Measurements from ENCODE around the gene ABITRAM. TPM values are rescaled to one million over a fixed set of nuclear protein-coding genes. Genes with fewer than 3 reads are reported as not detected.
"Not testable (repeated sequence)": the region's sequence is repeated elsewhere in the genome, so short reads cannot be mapped to it uniquely, and the experiment has no call there.

Gene ABITRAM
- total and polyA plus RNA-seq, 2 donors from 2014 or later = 11.7 to 13.6 TPM

DNA sequence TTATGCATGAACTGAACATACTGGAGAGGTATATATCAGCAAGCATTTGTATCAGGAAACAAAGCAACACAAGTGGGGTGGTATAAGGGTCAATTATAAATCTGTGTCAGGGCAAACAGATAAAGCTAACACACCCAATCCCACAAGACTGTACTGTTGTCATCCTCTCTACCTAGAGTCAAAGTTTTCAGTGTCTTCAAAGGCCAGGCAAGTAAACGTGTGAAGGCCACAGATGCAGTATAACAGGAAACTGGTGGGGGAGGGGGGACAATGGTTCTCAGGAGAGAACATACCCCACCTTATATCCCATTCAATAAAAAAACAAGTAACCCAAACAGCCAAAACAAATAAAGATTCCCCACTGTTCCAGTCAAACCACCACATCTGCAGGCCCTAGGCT is 22.4 kb upstream of the ABITRAM start:
- Histone ChIP-seq H3K4me1 (ENCODE audit: control insufficient read depth in 2 of 3, insufficient read depth in 2 of 3, low read depth in 1 of 3, low read length in 3 of 3) (no peaks in the 10 kb centered on the region), H3K36me3 (ENCODE audit: control insufficient read depth in 2 of 3, insufficient read depth in 3 of 3, low read length in 3 of 3) (peaks cover 8 to 45% (median 19%) of the 10 kb centered on the region in 3 donors), H3K27ac (ENCODE audit: low read depth in 2 of 2, low read length in 2 of 2) (no peak overlapping the region), H3K9me3 (ENCODE audit: control insufficient read depth in 2 of 3, insufficient read depth in 1 of 3, low read length in 3 of 3) (no peaks in the 10 kb centered on the region), H3K9ac (ENCODE audit: low read length in 3 of 3) (no peak overlapping the region), H3K4me3 (ENCODE audit: low read length in 3 of 3) (no peak overlapping the region), H3K27me3 (ENCODE audit: control insufficient read depth, insufficient read depth, low read length) (no peaks in the 10 kb centered on the region)
- intact Hi-C loops (cut with DNase I) = no loop called here
- FAIRE-seq (no peak), DNase-seq (no peak)
- TF ChIP-seq, protein P1, sequence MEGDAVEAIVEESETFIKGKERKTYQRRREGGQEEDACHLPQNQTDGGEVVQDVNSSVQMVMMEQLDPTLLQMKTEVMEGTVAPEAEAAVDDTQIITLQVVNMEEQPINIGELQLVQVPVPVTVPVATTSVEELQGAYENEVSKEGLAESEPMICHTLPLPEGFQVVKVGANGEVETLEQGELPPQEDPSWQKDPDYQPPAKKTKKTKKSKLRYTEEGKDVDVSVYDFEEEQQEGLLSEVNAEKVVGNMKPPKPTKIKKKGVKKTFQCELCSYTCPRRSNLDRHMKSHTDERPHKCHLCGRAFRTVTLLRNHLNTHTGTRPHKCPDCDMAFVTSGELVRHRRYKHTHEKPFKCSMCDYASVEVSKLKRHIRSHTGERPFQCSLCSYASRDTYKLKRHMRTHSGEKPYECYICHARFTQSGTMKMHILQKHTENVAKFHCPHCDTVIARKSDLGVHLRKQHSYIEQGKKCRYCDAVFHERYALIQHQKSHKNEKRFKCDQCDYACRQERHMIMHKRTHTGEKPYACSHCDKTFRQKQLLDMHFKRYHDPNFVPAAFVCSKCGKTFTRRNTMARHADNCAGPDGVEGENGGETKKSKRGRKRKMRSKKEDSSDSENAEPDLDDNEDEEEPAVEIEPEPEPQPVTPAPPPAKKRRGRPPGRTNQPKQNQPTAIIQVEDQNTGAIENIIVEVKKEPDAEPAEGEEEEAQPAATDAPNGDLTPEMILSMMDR (IDR thresholded peaks at IDR 0.05; ENCODE audit: borderline replicate concordance, extremely low read depth, insufficient read depth) = no peak

DNA sequence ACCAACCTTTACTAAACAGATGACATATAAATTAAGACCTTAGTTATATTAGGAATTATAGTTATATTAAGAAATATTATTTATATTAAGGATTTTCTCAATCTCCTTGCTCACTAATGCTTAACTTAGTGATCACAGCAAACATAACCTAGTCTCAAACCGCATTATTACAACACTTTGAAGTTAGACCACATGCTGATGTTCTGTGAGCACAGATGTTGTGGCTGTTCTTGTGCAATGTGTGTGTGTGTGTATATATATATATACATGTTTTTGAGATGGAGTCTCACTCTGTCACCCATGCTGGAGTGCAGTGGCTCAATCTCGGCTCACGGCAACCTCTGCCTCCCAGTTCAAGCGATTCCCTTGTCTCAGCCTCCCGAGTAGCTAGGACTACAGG is 20.8 kb upstream of the ABITRAM start:
- Histone ChIP-seq H3K27me3 (ENCODE audit: control insufficient read depth, insufficient read depth, low read length) (no peaks in the 10 kb centered on the region), H3K9me3 (ENCODE audit: control insufficient read depth in 2 of 3, insufficient read depth in 1 of 3, low read length in 3 of 3) (no peaks in the 10 kb centered on the region), H3K36me3 (ENCODE audit: control insufficient read depth in 2 of 3, insufficient read depth in 3 of 3, low read length in 3 of 3) (peaks cover 8 to 36% (median 26%) of the 10 kb centered on the region in 3 donors), H3K4me3 (ENCODE audit: low read length in 3 of 3) (no peak overlapping the region), H3K9ac (ENCODE audit: low read length in 3 of 3) (no peak overlapping the region), H3K4me1 (ENCODE audit: control insufficient read depth in 2 of 3, insufficient read depth in 2 of 3, low read depth in 1 of 3, low read length in 3 of 3) (no peaks in the 10 kb centered on the region), H3K27ac (ENCODE audit: low read depth in 2 of 2, low read length in 2 of 2) (no peak overlapping the region)
- FAIRE-seq = no peak
- no peak for DNase-seq
- TF ChIP-seq, protein P1 (IDR thresholded peaks at IDR 0.05; ENCODE audit: borderline replicate concordance, extremely low read depth, insufficient read depth) = no peak
- intact Hi-C loops (cut with DNase I) = no loop called here

DNA sequence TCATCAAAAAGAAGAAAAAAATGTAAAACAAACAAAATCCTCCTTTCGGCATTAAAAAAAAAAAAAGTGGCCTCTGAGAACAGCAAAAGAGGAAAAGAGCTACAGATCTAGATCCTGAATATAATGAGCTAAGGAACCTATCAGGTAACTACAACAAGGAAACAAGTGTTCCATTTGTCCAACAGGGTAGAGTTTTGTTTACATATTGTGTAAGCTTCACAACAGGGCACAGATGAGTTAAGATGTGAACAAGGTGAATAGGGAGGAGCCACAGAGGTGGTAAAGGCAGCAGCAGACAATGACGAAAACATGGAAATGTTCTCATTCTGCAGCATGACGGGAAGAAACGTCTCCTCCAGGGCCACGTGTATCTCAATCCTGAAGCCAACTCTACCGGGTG is 14.7 kb upstream of the ABITRAM start:
- H3K27ac ChIP-seq (ENCODE audit: low read depth in 2 of 2, low read length in 2 of 2) = no peak overlapping the region
- peaks cover 5 to 31% (median 30%) of the 10 kb centered on the region in 3 donors for H3K36me3 ChIP-seq (ENCODE audit: control insufficient read depth in 2 of 3, insufficient read depth in 3 of 3, low read length in 3 of 3)
- TF ChIP-seq, protein P1 (IDR thresholded peaks at IDR 0.05; ENCODE audit: borderline replicate concordance, extremely low read depth, insufficient read depth) = no peak
- no peak for FAIRE-seq
- no peaks in the 10 kb centered on the region for H3K27me3 ChIP-seq (ENCODE audit: control insufficient read depth, insufficient read depth, low read length)
- no peaks in the 10 kb centered on the region for H3K9me3 ChIP-seq (ENCODE audit: control insufficient read depth in 2 of 3, insufficient read depth in 1 of 3, low read length in 3 of 3)
- no peak overlapping the region for H3K9ac ChIP-seq (ENCODE audit: low read length in 3 of 3)
- intact Hi-C loops (cut with DNase I) = no loop called here
- DNase-seq = no peak
- H3K4me1 ChIP-seq (ENCODE audit: control insufficient read depth in 2 of 3, insufficient read depth in 2 of 3, low read depth in 1 of 3, low read length in 3 of 3) = no peaks in the 10 kb centered on the region
- no peak overlapping the region for H3K4me3 ChIP-seq (ENCODE audit: low read length in 3 of 3)

DNA sequence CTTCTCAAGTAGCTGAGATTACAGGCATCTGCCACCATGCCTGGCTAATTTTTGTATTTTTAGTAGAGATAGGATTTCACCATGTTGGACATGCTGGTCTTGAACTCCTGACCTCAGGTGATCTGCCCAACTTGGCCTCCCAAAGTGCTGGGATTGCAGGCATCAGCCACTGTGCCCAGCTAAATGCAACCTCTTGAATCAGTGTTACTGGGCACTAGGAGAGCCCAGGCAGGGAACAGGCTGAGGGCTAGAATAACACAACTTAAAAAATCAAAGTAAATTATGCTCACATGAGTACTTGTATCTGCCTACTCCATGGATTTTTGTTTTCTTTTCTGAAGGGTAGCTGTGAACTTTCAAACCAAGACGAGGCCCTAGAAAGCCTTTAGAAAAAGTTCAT is 13.8 kb upstream of the ABITRAM start:
- H3K27me3 ChIP-seq (ENCODE audit: control insufficient read depth, insufficient read depth, low read length); H3K4me3 ChIP-seq (ENCODE audit: low read length in 3 of 3); H3K4me1 ChIP-seq (ENCODE audit: control insufficient read depth in 2 of 3, insufficient read depth in 2 of 3, low read depth in 1 of 3, low read length in 3 of 3); intact Hi-C loops (cut with DNase I); H3K9me3 ChIP-seq (ENCODE audit: control insufficient read depth in 2 of 3, insufficient read depth in 1 of 3, low read length in 3 of 3); FAIRE-seq; H3K9ac ChIP-seq (ENCODE audit: low read length in 3 of 3); DNase-seq; H3K27ac ChIP-seq (ENCODE audit: low read depth in 2 of 2, low read length in 2 of 2): not testable (repeated sequence)
- peaks cover 7 to 36% (median 36%) of the 10 kb centered on the region in 3 donors for H3K36me3 ChIP-seq (ENCODE audit: control insufficient read depth in 2 of 3, insufficient read depth in 3 of 3, low read length in 3 of 3)
